Globus pallidus (tissue), 1 donor: ENCODE data around the gene ZNF524.

Experiments used
- DNase-seq: peaks from one replicate; pipeline ENCODE4 v3.0.0-alpha.2; 2015; ENCODE audit warnings: low spot score

The ZNF524 gene

DNA sequence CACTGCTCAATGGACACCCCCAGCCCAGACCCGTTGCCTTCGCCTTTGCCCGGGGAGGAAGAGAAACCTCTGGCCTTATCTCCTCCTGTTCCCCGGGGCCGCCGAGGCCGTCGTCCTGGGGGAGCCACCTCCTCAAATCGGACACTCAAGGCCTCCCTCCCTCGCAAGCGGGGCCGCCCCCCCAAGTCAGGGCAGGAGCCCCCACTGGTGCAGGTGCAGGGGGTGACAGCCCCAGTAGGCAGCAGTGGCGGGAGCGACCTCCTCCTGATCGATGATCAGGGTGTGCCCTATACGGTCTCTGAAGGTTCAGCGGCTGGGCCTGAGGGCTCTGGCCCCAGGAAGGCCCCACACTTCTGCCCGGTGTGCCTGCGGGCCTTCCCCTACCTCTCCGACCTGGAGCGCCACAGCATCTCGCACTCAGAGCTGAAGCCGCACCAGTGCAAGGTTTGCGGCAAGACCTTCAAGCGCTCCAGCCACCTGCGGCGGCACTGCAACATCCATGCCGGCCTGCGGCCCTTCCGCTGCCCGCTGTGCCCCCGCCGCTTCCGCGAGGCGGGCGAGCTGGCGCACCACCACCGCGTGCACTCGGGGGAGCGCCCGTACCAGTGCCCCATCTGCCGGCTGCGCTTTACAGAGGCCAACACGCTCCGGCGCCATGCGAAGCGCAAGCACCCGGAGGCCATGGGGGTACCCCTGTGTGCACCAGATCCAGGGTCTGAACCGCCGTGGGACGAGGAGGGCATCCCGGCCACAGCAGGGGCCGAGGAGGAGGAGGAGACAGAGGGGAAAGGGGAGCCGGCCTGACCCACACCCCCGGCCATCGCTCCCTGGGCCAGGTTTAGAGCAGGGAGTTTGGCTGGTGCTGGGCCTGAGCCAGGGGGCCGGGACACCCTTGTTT lies 2.3 kb downstream of the ZNF524 start:
- DNase-seq: no peak

DNA sequence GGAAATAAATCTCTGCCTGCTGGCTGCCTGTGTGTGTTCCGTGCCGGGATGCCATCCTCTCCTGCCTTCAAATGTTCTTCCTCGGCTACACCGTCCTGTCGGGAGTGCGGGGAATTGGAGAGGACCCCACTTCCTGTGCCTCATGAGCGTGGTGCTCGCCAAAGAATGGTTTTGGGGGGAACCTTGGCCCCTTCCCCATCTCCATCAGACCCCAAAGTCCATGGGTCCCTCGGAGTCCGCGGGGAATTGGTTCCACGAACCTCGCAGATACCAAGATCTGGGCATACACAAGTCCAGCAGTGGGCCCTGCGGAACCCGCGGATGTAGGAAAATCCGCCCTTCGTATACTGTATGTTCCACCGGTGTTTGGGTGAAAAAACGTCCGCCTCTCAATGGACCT lies 3.0 kb downstream of the ZNF524 start:
- DNase-seq: no peak

DNA sequence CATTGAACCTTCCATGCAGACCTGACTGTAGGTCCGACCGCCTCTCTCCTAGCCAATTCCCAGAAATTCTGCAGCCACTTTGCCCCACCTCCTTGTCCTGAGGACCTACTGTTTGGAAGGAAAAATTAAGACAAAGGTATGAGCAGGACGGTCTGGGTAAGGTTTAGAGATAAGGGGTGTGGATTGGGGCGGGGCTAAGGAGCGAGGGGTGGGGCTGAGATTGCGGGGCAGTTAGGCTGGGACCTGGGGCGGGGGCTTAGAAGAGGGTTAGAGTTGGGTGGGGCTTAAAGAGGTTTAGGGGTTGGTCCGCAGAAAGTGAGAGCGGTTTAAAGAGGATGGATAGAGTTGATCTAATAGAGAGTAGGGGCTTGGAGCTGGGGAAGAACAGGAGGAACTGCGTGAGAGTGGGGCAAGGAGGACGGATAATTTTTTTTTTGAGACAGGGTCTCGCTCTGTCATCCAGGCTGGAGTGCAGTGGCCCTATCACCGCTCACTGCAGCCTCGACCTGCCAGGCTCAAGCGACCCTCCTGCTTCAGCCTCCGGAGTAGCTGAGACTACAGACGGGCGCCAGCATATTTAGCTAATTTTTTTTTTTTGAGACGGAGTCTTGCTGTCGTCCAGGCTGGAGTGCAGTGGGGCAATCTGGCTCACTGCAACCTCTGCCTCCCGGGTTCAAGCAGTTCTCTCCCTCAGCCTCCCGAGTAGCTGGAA lies 3.6 kb downstream of the ZNF524 start:
- DNase-seq: no peak

DNA sequence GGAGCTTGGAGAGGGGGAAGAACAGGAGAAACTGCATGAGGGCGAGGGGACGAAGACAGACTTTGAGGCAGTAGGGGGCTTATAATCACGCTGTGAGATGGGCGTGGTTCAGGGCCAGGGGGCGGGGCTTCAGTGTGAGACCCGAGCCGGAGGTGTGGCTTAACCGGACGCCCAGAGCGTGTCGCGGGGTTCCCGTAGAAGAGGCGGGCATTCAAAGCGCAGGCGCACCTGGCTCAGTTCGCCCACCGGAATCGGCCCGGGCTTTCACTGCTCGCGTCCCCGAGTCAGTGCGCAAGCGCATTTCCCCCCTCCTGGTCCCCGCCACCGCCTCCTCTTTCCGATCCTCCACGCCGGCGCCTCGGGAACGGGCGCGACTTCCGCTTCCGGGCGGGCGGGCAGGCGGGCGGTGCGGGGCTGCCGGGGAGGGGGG lies 5.1 kb downstream of the ZNF524 start:
- peak; percentile 92 for DNase-seq

DNA sequence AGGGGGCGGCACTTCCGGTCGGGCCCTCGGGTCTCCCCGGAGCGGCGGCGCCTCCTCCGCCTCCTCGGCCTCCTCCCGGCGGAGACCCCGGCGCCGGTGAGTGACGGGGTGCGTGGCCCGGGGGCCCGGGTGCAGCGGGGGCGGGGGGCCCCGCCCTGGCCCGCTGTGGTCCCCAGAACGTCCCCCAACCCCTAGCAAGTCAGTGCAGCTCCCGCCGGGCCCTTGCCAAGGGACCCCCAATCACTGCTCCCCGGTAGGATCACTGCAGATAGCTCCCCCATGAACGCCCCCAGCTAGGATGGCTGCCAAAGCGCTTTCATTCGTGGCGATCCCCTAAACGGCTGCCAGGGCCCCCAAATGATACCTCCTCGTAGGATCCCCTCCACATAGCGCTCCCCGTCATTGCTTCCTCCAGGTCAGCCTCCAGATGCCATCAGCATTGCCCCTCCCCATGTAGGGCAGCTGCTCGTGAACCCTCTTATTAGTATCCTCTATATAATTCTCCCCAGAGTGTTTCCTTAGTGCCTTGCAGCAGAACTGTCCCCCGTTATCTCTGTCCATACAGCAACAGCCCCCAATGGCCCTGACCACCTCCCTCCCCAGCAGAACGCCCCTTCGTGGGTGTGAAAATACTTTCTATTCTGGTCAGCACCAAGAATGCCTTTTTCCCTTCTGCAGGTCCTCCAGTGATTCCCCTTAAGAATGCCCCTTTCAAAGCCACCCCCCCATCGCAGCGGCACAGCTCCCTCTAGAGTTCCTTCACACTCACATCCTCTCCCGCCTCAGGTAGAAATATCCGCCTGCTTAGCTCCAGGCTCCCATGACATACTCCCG lies 5.8 kb downstream of the ZNF524 start, which contains the start of gene ZNF865:
TSS of gene ZNF865 (plus strand) at position 11 of the 834 bp plus-strand sequence. CDS start 7,972 bp downstream, outside the sequence.
- DNase-seq: peak; percentile 62

DNA sequence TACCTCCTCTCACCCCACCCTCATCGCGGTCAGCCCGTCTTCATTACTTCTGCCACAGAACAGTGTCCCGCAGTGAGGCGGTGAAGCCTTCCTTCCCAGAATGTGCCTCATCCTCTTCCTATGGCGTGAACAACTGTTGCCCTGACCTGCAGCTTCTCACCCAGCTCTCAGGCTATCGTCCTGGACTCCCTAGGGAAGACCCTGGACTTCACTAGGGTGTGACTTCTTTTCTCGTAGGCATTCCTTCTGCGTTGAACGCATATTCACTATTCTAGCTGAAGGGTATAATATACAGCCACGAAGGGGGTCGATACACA lies 6.3 kb downstream of the ZNF524 start:
- DNase-seq: no peak

DNA sequence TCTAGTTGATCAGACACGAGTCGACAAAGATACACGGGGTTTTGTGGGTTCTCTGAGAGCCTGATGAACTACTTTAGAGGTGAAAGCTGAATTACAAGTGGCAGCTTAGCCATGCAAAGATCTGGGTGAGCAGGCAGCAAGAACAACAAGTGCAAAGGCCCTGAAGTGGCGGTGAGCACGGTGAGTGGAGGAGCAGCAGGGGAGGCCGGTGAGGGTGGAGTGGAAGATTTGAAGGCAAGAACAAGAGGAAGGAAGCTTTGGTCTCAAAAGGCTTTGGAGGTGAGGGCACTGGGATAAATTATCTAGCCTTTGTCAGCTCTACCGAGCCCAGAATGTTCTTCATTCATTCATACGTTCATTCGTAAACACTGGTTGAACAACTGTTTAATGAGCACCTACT lies 6.7 kb downstream of the ZNF524 start:
- DNase-seq: no peak

DNA sequence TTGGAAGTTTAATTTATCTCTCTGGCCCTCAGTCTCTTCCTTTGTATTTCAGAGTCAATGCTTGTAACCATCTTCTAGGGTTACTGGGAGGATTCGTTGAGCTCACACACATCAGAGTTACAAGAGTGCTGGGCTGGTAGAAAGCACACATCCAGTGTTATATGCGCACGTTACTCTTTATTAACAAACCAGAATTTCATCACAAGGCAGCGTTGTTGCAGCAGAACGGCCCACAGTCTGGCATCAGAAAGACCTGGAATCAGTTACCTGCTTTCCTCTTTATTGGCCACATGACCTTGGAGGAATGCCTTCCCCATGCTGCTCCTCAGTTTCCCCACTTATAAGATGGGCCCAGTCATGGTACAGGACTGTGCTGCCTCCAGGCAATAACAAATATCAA lies 9.2 kb downstream of the ZNF524 start:
- DNase-seq: no peak

DNA sequence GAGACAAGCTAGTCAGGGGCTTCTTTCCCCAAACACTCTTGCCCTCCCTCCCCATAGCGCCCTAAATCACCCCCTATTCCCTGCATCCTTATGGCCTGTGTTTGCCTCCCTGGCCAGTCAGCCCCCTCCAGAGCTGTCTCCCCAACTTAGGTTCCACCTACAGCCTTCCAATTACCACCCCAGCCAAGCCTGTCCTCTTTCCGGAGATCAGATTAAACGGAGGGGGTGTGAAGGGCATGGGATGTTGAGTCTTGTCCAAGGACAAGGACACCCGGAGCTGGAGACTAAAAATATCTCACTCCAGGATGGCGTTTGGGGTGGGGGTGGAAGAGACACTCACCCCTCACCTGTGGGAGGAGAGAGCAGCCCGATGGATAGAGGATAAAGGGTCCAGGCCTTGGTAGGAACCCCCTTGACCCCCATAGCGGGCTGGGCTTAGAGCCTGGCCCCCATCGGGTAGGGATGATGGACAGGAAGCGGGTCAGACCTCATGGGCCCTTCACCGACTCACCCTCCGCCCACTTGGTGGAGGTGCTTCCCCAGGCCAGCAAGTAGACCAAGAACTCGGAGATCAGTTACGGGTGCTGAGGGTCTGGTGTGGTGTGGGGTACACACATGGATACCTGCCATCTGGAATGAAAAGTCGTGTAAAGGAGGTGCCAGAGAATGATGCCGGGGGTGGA lies 11.4 kb downstream of the ZNF524 start:
- no peak for DNase-seq

DNA sequence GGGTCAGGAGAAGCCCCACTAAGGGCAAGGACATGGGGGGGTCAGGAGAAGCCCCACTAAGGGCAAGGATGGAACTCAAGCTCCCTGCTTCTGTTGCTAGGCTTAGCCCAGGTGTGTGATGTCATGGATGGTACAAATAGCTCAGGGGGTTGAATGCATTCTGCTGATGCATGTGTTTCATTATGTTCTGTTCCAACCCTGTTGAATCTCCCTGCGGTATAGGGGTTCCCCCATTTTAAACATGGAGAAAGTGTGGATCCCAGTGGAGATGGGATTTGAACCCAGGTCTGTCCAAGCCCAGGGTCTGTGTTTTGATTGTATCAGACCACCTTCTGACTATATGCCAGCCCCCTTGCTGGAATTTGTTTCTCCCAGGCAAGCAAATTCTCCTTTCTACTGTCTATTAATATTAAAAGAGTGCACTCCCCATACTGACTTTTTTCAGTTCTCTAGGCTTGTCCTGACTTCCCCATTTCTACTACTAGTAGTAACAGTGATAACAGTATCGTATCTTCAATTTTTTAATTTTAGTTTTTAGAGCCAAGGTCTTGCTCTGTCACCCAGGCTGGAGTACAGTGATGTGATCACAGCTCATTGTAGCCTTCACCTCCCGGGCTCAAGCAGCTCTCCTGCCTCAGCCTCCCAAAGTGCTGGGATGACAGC lies 12.0 kb downstream of the ZNF524 start:
- DNase-seq: no peak

DNA sequence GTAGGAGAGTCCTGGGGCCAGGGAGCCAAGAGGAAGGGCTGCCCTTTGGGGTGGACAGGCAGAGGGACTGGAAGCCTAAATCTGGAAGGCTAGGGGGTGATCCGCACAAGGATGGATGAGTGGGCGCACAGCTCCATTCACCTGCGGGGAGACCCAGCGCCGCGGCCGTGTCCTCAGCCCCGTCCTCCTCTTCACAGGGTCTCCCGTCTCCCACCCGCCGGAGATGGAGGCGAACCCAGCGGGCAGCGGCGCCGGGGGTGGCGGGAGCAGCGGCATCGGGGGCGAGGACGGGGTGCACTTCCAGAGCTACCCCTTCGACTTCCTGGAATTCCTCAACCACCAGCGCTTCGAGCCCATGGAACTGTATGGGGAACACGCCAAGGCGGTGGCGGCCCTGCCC lies 13.3 kb downstream of the ZNF524 start:
- no peak for DNase-seq

DNA sequence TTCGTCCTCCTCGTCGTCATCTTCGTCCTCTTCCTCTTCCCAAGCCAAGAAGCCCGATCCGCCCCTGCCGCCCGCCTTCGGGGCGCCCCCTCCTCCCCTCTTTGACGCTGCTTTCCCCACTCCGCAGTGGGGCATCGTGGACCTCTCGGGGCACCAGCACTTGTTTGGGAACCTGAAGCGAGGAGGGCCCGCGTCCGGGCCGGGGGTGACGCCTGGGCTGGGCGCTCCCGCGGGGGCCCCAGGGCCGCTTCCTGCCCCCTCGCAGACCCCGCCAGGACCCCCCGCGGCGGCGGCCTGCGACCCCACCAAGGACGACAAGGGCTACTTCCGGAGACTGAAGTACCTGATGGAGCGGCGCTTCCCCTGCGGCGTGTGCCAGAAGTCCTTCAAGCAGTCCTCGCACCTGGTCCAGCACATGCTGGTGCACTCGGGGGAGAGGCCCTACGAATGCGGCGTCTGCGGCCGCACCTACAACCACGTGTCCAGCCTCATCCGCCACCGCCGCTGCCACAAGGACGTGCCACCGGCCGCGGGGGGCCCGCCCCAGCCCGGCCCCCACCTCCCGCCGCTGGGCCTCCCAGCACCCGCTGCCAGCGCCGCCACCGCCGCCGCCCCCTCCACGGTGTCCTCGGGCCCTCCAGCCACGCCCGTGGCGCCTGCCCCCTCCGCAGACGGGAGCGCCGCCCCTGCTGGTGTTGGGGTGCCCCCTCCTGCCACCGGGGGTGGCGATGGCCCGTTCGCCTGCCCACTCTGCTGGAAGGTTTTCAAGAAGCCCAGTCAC lies 14.0 kb downstream of the ZNF524 start:
- DNase-seq: no peak

DNA sequence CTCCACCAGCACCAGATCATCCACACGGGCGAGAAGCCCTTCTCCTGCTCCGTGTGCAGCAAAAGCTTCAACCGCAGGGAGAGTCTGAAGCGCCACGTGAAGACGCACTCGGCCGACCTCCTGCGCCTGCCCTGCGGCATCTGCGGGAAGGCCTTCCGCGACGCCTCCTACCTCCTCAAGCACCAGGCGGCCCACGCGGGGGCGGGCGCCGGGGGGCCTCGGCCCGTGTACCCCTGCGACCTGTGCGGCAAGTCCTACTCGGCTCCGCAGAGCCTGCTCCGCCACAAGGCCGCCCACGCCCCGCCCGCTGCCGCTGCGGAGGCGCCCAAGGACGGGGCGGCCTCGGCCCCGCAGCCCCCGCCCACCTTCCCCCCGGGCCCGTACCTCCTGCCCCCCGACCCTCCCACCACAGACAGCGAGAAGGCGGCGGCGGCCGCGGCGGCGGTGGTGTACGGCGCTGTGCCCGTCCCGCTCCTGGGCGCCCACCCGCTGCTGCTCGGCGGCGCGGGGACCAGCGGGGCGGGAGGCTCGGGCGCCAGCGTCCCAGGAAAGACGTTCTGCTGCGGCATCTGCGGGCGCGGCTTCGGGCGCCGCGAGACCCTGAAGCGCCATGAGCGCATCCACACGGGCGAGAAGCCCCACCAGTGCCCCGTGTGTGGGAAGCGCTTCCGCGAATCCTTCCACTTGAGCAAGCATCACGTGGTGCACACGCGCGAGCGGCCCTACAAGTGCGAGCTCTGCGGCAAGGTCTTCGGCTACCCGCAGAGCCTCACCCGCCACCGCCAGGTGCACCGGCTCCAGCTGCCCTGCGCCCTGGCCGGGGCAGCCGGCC lies 14.8 kb downstream of the ZNF524 start:
- no peak for DNase-seq

DNA sequence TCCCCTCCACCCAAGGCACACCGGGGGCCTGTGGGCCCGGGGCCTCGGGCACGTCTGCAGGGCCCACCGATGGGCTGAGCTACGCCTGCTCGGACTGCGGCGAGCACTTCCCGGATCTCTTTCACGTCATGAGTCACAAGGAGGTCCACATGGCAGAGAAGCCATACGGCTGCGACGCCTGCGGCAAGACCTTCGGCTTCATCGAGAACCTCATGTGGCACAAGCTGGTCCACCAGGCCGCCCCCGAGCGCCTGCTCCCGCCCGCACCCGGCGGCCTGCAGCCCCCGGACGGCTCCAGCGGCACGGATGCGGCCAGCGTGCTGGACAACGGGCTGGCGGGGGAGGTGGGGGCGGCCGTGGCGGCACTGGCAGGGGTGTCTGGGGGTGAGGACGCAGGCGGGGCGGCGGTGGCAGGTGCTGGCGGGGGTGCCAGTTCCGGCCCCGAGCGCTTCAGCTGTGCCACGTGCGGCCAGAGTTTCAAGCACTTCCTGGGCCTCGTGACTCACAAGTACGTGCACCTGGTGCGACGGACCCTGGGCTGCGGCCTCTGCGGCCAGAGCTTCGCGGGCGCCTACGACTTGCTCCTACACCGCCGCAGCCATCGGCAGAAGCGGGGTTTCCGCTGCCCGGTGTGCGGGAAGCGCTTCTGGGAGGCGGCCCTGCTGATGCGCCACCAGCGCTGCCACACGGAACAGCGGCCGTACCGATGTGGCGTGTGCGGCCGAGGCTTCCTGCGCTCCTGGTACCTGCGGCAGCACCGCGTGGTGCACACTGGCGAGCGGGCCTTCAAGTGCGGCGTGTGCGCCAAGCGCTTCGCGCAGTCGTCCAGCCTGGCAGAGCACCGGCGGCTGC lies 15.7 kb downstream of the ZNF524 start:
- DNase-seq: no peak

DNA sequence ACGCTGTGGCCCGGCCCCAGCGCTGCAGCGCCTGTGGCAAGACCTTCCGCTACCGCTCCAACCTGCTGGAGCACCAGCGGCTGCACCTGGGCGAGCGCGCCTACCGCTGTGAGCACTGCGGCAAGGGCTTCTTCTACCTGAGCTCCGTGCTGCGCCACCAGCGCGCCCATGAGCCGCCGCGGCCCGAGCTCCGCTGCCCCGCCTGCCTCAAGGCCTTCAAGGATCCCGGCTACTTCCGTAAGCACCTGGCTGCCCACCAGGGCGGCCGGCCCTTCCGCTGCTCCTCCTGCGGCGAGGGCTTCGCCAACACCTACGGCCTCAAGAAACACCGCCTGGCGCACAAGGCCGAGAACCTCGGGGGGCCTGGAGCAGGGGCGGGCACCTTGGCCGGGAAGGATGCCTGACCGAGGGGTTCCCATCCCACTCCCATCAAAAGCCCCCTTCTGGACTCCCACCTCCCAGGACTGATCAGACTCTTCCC lies 16.3 kb downstream of the ZNF524 start:
- no peak for DNase-seq

DNA sequence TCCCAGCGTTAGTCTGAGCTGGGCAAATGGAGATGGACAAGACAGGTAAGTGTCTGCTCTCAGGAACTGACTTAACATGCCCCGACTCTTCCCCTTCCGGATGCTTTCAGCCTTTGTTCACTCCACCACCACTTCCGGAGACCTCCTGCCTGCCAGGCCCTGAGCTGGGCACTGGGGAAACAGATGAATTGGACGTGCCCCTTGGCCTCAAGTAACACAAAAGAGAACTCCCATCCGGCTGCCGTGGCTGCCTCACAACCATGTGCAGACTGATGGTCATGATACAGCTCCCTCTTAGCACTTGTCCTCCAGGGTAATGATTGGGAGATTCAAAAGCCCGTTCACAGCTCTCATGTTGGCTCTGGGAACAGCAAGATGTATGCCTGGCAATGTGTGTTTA lies 17.3 kb downstream of the ZNF524 start:
- DNase-seq: no peak

DNA sequence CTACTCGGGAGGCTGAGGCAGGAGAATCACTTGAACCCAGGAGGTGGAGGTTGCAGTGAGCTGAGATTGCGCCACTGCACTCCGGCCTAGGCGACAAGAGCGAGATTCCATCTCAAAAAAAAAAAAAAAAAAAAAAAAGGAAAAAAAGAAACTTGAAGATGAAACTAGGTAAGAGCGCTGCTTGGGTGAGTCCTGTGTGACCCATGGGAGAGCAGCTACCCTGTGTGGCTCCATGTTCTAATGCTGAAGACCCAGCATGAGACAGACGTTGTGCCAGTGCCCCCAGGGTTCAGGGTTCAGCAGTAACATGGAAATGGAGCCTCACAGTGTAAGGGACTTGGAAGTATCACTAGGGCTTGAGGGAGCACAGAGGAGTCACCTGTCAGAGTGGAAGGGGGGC lies 18.3 kb downstream of the ZNF524 start:
- DNase-seq: no peak

DNA sequence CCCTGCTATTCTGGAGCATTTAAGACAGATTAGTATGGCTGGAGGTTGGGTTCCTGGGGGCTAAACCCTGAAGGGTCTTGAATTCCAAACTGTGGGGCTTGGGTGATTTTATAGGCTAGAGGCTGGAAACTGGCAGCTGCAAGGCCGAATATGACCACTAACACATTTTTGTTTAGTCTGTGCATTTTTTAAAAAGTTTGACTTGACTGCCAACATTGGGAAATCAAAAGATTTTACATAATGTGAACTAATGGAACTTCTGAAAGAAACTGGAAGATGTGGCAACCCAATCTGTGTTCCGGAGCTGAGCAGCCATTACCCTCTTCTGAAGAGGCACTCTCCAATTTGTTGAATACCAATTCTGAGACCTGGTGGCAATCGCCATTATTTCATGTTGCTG lies 19.2 kb downstream of the ZNF524 start:
- DNase-seq: no peak
